ENCODE results near the gene ZNF516.
A peak's percentile ranks its signal among the peaks of the same experiment; 100 is the strongest.

Gene ZNF516

DNA sequence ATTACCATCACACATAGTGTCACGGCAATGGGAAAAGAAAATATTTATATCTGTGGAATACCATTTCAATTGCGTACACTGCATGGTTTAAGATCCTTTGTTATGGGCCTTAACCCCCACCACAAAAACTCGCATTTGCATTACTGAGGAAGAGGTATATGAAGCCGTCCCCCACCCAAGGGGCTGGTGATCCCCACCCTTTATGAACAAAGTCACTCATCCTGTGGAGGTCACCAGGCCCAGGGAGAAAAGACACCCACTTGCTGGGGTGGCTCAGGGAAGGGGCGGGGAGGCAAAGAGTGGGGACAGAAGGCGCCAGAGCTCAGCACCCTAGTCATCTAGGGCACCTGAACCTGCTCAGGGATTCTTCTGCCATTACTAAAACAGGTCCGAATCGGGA lies 133.8 kb downstream of the ZNF516 start:
- DNase-seq = no peak

DNA sequence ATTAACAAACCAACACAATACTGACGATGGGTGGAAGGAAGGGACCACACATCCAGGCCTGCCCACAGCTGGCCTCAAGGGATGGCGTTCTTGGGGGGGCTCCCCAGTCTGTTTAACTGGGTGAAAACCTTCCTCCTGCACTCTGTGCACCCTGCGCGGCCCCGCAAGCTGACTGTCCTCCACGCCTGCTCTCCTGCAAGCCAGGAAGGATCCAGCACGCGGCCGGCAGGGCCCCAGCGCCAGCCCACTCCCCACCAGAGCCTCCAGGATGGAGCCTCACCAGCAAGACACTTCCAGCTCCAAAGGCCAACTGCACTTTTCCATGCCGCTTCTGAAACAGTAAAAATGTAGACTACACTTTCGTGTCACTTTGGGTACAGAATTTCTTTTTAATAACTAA lies 135.1 kb downstream of the ZNF516 start:
- DNase-seq = no peak

DNA sequence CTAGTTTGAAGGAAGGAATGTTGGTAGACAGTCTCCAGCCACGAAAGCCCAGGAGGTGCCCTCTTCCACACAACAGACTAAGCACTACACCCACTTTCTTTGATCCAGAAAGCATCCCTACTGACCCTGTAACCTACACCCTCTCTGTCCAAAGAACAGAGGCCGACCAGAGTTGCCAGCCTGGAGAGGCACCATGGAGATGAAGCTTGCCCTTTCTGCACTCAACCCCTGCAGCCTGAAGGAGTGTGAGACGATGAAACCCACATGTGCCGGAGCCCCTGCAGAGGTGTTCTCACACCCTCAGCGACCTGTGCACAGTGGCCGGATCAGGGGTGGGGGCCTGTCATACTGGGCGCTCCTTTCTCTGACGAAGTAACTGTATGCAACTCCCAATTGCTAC lies 136.3 kb downstream of the ZNF516 start:
- DNase-seq = no peak

GRCh38 chr18:76357585-76358260 lies 137.3 kb downstream of the ZNF516 start:
- no peak for DNase-seq

GRCh38 chr18:76357174-76357573 lies 137.9 kb downstream of the ZNF516 start:
- no peak for DNase-seq

GRCh38 chr18:76356666-76357065 lies 138.4 kb downstream of the ZNF516 start:
- DNase-seq = no peak

DNA sequence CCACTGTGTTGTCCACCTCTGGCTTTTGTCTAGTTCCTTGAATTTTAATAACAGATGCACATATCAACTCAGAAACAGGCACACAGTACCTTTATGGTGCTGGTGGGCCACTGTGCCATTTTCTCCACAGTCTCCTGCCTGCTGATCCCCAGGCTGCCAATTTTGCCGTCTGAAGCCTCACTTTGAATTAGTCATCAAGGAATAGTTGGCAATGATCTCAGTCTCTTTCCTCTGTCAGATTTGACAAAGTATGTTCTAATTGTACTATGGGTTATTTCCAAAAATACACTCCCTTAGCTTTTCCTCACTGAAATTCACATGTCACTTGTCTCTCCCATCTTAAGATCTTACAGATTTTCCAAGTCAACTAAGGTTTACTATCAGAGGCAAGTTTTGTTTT lies 140.7 kb downstream of the ZNF516 start:
- DNase-seq = no peak

DNA sequence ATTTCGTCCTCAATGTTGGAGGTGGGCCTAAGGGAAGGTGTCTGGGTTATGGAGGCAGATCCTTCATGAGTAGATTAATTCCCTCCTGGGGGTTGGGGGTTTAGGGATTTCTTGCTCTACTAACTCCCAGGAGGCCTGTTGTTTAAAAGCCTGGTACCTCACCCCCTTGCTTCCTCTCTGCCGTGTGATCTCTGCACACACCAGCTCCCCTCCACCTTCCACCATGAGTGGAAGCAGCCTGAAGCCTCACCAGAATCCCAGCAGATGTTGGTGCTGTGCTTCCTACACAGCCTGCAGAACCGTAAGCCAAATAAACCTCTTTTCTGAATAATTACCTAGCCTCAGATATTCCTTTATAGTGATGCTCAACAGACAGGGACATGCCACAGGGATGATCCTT lies 141.5 kb downstream of the ZNF516 start:
- no peak for DNase-seq

GRCh38 chr18:76353046-76353445 lies 142.0 kb downstream of the ZNF516 start:
- no peak for DNase-seq

DNA sequence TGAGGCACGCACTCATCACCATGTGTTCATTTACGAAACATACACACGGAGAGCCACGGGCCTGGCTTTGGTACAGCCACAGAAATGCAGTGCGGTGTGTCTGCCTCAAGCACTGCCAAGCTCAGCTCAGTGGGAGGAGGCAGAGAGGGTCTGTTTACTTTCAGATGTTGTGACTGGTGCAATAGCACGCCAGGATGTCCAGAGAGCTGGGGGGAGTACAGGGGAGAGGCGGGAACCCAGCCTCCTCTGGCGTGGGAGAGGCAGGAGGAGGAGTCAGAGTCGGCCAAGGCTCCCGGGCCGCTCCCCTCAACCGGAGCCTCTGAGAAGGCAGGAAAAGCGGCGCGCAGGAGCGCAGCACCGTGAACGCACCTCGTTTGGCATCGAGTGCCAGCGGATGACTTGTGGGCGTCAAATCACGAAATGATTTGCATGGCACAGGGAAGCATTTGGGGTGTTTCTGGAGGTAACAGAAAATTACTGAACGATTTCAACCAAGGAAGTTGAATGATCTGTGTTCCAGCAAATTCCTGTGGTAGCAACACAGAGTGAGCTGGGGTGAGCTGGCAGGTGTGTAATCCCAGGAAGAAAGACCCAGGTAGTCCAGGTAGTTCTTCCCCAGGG lies 143.0 kb downstream of the ZNF516 start:
- no peak for DNase-seq

DNA sequence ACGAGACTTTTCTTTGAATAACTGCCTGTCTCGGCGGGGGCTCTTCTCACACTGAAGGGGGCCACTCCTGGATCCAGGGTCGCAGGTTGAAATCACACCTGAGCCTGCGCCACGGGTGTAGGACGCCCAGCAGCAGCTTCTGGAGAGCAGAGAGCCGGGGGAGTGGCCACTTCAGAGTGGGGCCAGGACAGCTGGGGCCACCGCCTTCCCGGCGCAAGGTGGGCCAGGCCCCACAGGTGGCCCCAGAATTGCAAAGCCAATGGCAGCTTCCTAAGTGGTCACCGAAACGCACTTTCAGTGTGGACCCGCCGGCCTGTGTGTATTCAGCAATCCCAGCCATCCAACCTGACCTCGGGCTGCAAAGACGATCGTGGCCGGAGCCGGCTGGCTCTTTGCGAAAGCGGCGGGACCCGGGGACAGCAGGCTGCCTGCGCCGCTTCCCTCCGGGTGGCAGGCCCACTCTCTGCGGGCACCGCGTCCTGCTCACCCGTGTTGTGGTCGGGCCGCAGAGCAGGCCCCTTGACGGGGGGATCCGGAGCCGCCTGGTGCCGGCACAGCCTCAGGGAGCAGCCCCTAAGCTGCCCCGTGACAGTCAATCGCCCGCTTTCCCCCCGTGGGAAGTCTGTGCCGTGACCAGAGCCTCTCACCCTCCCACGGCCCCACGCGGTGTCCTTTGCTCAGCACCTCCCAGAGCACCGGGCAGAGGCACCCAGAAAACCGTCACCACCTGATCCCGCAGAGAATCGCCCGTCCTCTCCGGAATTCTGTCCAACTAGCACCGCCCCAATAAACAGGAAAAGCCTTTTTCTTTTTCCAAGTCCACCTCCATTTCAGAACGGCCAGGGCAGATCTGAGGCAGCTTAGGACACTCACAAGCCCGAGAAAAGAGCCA lies 144.7 kb downstream of the ZNF516 start:
- no peak for DNase-seq

DNA sequence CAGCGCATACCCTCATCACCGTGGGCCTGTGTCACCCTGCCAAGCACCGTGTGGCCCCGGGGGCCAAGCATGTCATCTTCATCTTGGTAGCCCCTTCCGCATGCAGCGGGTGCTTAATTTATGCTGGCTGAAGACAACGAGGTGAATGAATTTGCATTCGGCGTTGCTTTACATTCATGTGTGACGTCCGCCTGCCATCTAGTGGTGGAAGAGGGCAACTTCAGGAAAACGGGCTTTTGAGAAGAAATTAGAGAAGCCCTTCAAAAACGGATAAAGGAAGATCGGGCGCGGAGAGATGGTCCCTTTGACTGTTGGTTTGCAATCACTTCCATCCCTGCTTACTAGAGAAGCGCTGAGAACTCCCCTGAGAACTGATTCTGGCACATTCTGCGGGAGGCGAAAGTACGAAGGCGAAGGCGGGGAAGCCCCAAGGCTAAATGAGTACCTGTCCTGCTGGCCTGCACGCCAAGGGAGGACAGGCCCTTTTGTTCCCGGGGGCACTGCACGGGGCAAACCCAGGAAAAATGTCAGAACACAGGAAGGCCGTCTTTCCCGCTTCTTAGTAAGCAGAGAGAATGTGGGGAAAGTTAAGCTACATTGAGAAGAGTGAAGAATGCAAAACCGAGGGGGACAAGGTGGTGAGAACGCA lies 145.9 kb downstream of the ZNF516 start:
- peak in 4 of 5 experiments; percentile 22 to 64 (median 40) for DNase-seq

DNA sequence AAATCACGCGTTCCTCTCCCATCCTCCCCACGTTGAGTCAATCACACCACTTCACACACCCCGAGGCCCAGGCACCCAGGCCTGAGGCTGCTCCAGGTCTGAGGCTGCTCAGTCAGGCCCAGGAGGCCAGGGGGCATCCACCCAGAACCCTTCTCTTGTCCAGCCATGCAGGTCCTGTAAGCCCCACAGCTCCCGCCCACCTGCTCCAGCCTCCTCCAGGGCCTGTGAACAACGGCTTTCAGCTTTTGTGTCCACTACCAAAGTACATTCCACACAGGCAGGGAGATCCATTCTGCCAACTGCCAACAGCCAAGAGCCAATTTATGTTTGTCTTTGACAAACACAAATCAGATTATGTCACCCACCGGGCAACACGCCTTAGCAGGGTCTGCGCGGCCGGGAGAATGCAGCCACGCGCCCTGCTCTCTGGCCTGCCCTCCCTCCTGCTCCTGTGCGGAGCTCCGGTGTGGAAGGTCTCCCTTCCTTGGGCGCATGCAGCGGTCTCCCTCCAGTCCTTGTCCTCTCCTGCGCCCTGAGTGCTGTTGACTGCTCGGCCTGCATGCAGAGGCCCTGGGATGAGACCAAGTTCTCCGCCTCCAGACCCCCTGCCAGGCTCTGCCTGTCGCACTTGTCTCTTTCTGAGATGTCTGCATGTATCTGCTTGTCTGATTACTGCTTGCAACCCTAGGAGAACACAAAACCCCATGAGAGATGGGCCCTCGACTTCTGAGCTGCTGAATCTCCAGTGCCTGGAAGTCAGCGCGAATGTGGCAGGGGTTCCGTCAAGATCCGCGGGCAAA lies 146.6 kb downstream of the ZNF516 start:
- DNase-seq = no peak

GRCh38 chr18:76347341-76347740 lies 147.7 kb downstream of the ZNF516 start:
- no peak for DNase-seq

DNA sequence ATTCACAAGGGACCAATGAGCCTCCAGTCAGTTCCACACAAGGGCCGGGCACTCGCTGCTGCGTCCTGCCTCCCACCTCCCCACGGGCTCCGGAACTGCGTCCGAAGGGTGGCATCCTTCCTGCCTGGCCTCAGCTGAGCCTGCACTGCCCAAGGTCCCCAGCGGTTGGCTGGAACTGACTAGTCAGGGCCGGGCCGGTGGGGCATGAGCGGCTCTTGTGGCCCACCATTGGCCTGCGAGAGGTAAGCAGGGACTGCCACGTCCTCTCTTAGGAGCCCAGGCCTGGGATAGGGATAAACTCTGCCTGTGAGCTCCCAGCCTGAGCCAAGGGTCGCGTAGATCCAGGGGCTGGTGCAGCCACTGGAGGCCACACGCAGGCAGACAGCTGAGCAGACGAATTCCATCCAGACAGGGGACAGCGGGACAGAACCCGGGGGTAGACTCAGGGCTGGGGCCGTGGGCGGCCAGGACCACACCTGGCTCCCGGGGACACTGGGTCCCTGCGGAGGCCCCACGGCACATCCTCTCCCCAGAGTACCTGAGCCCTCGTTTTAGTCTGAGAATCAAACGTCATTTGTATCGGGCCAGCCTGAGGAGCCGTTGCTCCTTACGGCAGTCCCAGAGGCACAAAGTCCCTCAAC lies 148.4 kb downstream of the ZNF516 start:
- DNase-seq = no peak

- DNase-seq = no peak
These were observed 149.1 kb downstream of the ZNF516 start for GRCh38 chr18:76345901-76346300.

DNA sequence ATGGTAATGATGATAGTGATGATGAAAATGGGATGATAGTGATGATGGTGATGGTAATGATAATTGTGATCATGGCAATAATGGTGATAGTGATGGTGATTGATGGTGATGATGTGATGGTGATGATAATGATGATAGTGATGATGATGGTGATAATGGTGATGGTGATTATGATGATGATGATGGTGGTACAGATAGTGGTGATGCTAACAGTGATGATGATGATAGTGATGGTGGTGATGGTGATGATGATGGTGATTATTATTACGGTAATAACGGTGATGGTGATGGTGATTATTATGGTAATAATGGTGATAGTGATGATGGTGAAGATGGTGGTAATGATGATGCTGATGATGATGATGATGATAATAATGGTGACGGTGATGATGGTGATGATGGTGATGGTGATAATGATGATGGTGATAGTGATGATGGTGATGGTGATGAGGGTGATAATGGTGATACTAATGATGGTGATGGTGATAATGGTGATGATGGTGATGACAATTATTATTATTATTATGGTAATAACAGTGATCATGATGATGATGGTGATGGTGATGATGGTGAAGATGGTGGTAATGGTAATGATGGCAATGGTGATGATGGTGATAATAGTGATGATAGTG lies 151.0 kb downstream of the ZNF516 start:
- DNase-seq = no peak

- DNase-seq = no peak
These were observed 154.6 kb downstream of the ZNF516 start for GRCh38 chr18:76340410-76340809.

GRCh38 chr18:76339246-76339620 lies 155.8 kb downstream of the ZNF516 start:
- DNase-seq = no peak

GRCh38 chr18:76338619-76339245 lies 156.3 kb downstream of the ZNF516 start:
- no peak for DNase-seq

GRCh38 chr18:76338088-76338487 lies 157.0 kb downstream of the ZNF516 start:
- no peak for DNase-seq
